ELF-1 (cell line): ENCODE results near the gene SVBP.
"Not testable (repeated sequence)": the region's sequence is repeated elsewhere in the genome, so short reads cannot be mapped to it uniquely, and the experiment has no call there.

Source experiments
- DNase-seq: peaks from one replicate; pipeline ENCODE4 v3.0.0-alpha.2; 2016; ENCODE audit warnings: low read depth, low spot score

Gene SVBP

GRCh38 chr1:42841440-42842147 lies 24.4 kb upstream of the SVBP start:
- DNase-seq, result no peak

GRCh38 chr1:42841010-42841409 lies 23.8 kb upstream of the SVBP start:
- DNase-seq, result no peak

GRCh38 chr1:42838482-42839190 lies 21.4 kb upstream of the SVBP start:
- no peak for DNase-seq

DNA sequence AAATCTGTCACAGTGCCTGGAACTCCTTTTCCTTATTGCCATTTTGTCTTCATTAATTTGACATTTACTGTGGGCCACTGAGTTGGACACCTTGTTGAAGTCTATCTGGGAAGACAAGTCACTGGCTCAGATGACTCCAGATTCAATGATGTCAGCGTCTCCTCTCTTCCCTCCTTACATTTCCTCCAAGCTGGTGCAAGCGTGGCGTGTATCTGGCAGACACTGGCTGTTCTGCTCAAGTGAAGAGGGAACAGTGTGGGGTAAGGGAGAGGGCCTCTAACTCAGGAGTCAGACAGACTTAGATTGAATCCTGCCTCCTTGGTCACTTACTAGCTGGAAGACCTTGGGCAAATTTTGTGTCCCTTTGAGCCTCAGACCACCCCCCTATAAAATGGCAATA lies 20.5 kb upstream of the SVBP start:
- no peak for DNase-seq

DNA sequence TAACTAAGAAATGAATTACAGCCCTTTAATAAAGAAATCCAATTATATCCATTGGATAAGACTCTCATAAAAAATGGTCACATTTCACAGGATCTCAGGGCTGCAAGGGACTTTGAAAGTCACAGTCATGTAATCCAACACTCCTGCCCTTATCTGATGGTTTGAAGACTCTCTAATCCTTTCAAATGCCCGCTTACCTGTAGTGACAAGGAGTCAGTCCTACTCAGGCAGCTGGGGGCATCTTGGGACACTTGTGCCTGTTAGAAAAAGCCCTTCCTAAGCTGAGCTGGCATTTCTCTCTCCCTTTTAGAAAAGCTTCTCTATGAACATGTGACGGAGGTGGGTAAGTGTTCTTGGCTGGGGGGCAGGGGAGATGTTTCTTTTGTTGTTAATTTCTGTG lies 18.2 kb upstream of the SVBP start:
- no peak for DNase-seq

DNA sequence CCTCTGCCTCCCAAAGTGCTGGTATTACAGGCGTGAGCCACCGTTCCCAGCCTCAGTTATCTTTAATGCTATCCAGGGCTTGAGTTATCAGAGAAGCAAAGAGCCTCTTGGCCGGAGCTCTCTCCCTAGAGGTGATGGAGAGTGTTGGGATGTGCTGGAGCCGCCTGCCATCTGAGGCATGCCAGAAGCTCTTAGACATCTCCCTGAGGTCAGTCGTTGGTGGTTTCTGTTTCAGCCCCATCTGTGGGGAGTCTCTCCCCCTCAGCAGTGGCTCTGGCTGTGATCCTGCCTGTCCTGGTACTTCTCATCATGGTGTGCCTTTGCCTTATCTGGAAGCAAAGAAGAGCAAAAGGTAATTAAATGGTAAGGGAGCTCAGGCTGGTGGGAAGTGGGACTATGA lies 17.6 kb upstream of the SVBP start:
- DNase-seq, result peak; percentile 29

GRCh38 chr1:42833981-42834380 lies 16.8 kb upstream of the SVBP start:
- no peak for DNase-seq

GRCh38 chr1:42832641-42833240 lies 15.5 kb upstream of the SVBP start:
- DNase-seq, result no peak

GRCh38 chr1:42831273-42831672 lies 14.1 kb upstream of the SVBP start:
- no peak for DNase-seq

GRCh38 chr1:42830631-42831030 lies 13.4 kb upstream of the SVBP start:
- no peak for DNase-seq

DNA sequence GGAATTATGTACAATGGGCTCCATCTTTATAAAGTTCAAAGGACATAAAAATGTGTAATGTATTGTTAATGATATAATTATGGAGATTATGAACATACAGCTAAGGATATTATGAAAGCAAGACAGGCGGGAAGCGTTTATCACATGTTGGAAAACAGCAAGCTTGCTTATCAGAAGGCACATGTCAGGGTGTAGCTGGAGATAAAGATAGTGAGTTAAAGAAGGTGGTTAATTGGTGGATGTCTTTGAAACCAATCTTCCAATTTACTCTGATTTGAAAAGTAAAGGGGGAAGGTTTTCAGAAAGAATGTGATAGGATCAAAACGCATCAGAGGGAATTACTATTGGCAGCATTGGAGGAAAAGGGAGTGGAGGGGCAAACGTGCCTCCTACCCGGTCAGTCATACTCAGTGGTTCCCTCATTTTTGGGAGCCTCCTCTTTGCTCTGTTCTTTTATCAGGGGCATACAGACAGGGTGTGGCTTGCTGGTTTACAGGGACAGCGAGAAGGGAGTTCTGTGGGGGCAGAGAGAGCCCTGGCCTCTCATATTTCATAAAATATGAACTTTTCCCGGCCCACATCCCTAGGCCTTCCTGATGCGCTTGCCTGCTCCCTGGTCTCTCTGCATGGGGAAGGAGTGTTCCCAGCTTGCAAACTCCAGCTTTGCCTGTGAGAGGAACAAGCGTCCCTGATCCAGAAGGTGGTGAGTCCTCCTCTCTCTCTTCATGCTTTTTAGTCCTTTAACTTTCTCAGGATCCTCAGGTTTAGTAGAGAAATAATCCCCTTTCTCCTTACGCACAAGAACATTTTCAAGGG lies 8.0 kb upstream of the SVBP start:
- DNase-seq, result no peak

DNA sequence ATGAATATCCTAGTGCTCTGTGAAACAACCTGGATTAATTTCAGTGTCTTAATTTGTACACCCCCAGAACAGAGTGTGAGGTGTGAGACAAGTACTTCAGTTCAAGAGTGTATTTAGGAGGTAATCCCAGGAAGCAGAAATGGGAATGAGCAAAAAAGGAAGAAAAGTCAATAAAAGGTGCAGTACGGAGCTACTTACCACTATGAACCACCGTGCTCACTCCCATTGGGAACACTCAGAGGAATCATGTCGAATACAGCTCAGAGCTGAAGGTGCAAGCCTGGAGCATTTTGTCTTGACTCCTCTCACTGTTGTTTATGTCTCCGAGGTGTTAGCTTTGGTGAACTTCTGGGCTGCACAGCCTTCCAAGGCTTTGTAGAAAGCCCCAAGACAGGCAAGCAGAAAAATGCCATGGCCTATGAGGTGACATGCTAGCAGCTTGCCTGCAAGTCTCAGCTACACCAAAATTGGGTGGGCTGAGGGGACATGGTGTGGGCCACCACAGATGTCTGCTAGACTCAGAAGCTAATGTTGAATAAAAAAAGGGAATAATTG lies 7.4 kb upstream of the SVBP start:
- DNase-seq, result no peak

- no peak for DNase-seq
Observed at GRCh38 chr1:42822800-42823392, 5.7 kb upstream of the SVBP start.

GRCh38 chr1:42821690-42822089 lies 4.5 kb upstream of the SVBP start:
- DNase-seq, result no peak

GRCh38 chr1:42820813-42821212 lies 3.6 kb upstream of the SVBP start:
- no peak for DNase-seq

GRCh38 chr1:42817976-42818375 lies 779 bp upstream of the SVBP start:
- DNase-seq, result no peak

DNA sequence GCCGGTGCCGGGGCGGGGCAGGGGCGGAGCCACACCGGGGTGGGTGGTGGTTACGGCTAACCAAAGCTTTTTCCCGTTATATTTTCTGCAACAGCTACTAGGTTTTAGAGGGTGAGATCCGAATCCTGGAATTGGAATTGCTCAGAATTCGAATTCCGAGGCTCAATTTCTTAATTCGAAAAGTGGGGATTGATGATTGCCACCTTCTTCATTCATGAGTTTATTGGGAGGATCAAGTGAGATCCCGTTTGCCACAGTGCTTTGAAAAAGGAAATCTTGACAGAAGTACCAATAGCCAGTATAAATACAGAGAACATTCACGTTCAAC lies 207 bp upstream of the SVBP start:
- no peak for DNase-seq

DNA sequence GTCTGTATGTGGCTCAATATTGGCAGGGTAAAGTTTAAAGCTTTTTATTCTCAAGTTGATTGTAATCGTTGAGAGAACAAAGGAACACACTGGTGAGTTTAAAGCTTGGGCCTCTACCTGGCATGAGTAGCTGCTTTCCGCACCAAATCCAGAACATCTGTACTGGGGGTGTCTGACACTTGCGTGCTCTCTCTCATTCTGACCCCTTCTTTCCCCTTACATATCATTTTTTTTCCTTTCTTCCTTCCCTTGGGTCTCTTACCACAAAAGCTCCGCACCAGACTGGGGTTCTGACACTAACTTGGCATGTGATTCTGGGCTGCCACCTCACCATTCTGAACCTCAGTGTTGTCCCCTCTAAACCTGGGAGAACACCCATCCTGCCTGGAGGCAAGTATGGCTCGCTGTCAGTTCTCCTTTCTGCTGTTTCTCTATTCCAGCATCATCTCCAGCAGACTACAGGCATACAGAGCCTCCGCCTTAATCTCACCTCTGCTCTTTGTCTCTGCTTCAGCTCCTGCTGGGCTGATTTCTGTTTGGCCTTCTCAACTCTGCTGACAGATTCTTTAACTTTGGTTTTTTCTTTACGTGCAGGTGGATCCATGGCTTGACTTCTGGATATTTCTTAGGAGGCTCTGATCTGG lies 1.1 kb downstream of the SVBP start:
- peak; percentile 53 for DNase-seq

DNA sequence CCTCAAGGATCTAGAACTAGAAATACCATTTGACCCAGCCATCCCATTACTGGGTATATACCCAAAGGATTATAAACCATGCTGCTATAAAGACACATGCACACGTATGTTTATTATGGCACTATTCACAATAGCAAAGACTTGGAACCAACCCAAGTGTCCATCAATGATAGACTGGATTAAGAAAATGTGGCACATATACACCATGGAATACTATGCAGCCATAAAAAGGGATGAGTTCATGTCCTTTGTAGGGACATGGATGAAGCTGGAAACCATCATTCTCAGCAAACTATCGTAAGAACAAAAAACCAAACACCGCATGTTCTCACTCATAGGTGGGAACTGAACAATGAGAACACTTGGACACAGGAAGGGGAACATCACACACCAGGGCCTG lies 2.4 kb downstream of the SVBP start:
- DNase-seq, result not testable (repeated sequence)

DNA sequence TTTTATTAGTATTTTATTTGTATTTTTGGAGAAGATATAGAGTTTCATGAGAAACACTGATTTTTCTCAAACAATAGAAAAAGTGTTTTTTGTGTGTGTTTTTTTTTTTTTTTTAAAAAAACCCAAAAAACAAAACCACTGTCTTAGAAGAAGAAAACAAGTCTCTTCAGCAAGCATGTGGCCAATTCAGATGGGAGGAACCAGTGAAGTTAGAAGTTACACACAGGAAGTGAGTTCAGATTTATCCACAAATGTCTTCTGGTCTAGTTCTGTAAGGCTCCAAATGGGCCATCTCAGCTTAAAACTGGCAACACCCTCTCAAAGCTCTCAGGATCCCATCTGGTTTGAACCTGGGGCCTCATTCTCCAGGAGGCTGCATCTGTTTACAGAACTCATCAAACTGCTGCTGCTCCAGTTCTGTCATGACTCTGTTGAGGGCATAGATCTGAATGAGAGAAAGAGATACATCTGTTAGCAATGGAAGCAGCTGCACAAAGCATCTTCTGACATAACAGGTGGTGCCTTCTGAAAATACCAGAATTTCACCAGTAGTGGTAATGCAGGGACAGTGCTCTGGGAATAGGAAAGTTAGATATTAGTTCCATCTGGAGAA lies 10.0 kb downstream of the SVBP start:
- no peak for DNase-seq

DNA sequence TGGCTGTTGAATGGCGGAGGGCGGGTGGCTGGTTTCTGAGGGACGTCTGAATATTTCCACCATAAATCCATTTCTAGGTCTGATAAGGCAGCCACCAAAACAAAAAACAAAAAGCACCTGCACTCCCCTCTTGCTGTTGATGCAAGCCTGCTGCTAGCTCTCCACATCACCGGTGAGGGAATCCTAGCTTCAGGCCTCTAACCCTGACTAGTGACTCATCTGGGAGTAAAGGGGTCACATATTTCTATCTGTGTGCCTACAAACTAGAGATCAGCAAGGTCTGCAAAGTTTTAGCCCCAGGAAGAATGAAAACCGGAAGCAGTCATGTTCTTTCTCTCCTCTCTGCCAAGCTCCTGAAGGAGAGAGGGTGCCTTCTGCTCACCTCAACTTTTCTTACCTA lies 10.6 kb downstream of the SVBP start:
- DNase-seq, result no peak
